ENCODE data around the gene RPS27L. TPM values are rescaled to one million over a fixed set of nuclear protein-coding genes. Genes with fewer than 3 reads are reported as not detected.

The RPS27L gene
- total RNA-seq, 2 experiments from 2014 or later = 41.3 to 60.3 TPM

GRCh38 chr15:63136742-63137141 is 20.5 kb downstream of the RPS27L start:
- CTCF ChIA-PET (ENCODE audit: unreplicated experiment) = no interaction called here
- Histone ChIP-seq H3K9me2 (ENCODE audit: insufficient read depth, low read length) (no peaks in the 10 kb centered on the region), H3K4me3 (ENCODE audit: low read depth, low read length, poor library complexity, severe bottlenecking) (no peak overlapping the region), H3K79me2 (ENCODE audit: insufficient read depth, low read depth, low read length) (no peaks in the 10 kb centered on the region), H3K36me3 (ENCODE audit: insufficient read depth, low read length) (no peaks in the 10 kb centered on the region), H3K9me3 (ENCODE audit: low read length) (no peaks in the 10 kb centered on the region), H3K27ac (ENCODE audit: low read depth, low read length, poor library complexity, severe bottlenecking) (no peak overlapping the region), H3K4me2 (ENCODE audit: low read length) (no peak overlapping the region), H2AFZ (ENCODE audit: low read length) (no peak overlapping the region), H3K4me1 (ENCODE audit: insufficient read depth, low read length, poor library complexity, severe bottlenecking) (no peaks in the 10 kb centered on the region), H4K20me1 (ENCODE audit: insufficient read depth, low read length) (no peaks in the 10 kb centered on the region)
- BruUV-seq (replicated peaks) = no TSS peak
- DNase-seq (ENCODE audit: low spot score) = no peak
- intact Hi-C loops (cut with micrococcal nuclease; ENCODE audit: unreplicated experiment) = no loop called here
- POLR2A ChIA-PET = no interaction called here
- no peak for TF ChIP-seq EZH2phosphoT487 (IDR thresholded peaks at IDR 0.05; ENCODE audit: borderline replicate concordance, low read depth, low read length)
- TF ChIP-seq, protein P1, sequence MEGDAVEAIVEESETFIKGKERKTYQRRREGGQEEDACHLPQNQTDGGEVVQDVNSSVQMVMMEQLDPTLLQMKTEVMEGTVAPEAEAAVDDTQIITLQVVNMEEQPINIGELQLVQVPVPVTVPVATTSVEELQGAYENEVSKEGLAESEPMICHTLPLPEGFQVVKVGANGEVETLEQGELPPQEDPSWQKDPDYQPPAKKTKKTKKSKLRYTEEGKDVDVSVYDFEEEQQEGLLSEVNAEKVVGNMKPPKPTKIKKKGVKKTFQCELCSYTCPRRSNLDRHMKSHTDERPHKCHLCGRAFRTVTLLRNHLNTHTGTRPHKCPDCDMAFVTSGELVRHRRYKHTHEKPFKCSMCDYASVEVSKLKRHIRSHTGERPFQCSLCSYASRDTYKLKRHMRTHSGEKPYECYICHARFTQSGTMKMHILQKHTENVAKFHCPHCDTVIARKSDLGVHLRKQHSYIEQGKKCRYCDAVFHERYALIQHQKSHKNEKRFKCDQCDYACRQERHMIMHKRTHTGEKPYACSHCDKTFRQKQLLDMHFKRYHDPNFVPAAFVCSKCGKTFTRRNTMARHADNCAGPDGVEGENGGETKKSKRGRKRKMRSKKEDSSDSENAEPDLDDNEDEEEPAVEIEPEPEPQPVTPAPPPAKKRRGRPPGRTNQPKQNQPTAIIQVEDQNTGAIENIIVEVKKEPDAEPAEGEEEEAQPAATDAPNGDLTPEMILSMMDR (conservative IDR thresholded peaks at IDR 0.05; ENCODE audit: low read length) = no peak

GRCh38 chr15:63135804-63136203 is 21.5 kb downstream of the RPS27L start:
- ChIA-PET CTCF (ENCODE audit: unreplicated experiment) (no interaction called here), POLR2A (interaction anchor here (0.7 kb wide), 2 partner anchors 227 to 232 kb away, joined by 3 read pairs; no protein-coding TSS in a partner anchor)
- Histone ChIP-seq H4K20me1 (ENCODE audit: insufficient read depth, low read length) (no peaks in the 10 kb centered on the region), H3K36me3 (ENCODE audit: insufficient read depth, low read length) (no peaks in the 10 kb centered on the region), H3K4me3 (ENCODE audit: low read depth, low read length, poor library complexity, severe bottlenecking) (no peak overlapping the region), H2AFZ (ENCODE audit: low read length) (no peak overlapping the region), H3K79me2 (ENCODE audit: insufficient read depth, low read depth, low read length) (no peaks in the 10 kb centered on the region), H3K4me2 (ENCODE audit: low read length) (no peak overlapping the region), H3K9me3 (ENCODE audit: low read length) (no peaks in the 10 kb centered on the region), H3K9me2 (ENCODE audit: insufficient read depth, low read length) (no peaks in the 10 kb centered on the region), H3K27ac (ENCODE audit: low read depth, low read length, poor library complexity, severe bottlenecking) (no peak overlapping the region), H3K4me1 (ENCODE audit: insufficient read depth, low read length, poor library complexity, severe bottlenecking) (no peaks in the 10 kb centered on the region)
- DNase-seq (ENCODE audit: low spot score) = no peak
- TF ChIP-seq EZH2phosphoT487 (IDR thresholded peaks at IDR 0.05; ENCODE audit: borderline replicate concordance, low read depth, low read length) = no peak
- TF ChIP-seq, protein P1 (conservative IDR thresholded peaks at IDR 0.05; ENCODE audit: low read length) = no peak
- BruUV-seq (replicated peaks) = no TSS peak
- intact Hi-C loops (cut with micrococcal nuclease; ENCODE audit: unreplicated experiment) = no loop called here

GRCh38 chr15:63135281-63135680 is 22.0 kb downstream of the RPS27L start:
- TF ChIP-seq, protein P1 (conservative IDR thresholded peaks at IDR 0.05; ENCODE audit: low read length) = no peak
- TF ChIP-seq EZH2phosphoT487 (IDR thresholded peaks at IDR 0.05; ENCODE audit: borderline replicate concordance, low read depth, low read length) = no peak
- H3K27ac ChIP-seq (ENCODE audit: low read depth, low read length, poor library complexity, severe bottlenecking) = no peak overlapping the region
- no TSS peak for BruUV-seq (replicated peaks)
- H3K9me2 ChIP-seq (ENCODE audit: insufficient read depth, low read length) = no peaks in the 10 kb centered on the region
- ChIA-PET POLR2A (interaction anchor here (0.5 to 0.7 kb wide), 2 partner anchors 201 to 227 kb away, joined by 3 to 5 read pairs; no protein-coding TSS in a partner anchor), CTCF (ENCODE audit: unreplicated experiment) (no interaction called here)
- H3K4me3 ChIP-seq (ENCODE audit: low read depth, low read length, poor library complexity, severe bottlenecking) = no peak overlapping the region
- H3K36me3 ChIP-seq (ENCODE audit: insufficient read depth, low read length) = no peaks in the 10 kb centered on the region
- H2AFZ ChIP-seq (ENCODE audit: low read length) = no peak overlapping the region
- no peaks in the 10 kb centered on the region for H4K20me1 ChIP-seq (ENCODE audit: insufficient read depth, low read length)
- H3K79me2 ChIP-seq (ENCODE audit: insufficient read depth, low read depth, low read length) = no peaks in the 10 kb centered on the region
- intact Hi-C loops (cut with micrococcal nuclease; ENCODE audit: unreplicated experiment) = no loop called here
- no peaks in the 10 kb centered on the region for H3K9me3 ChIP-seq (ENCODE audit: low read length)
- no peak for DNase-seq (ENCODE audit: low spot score)
- H3K4me2 ChIP-seq (ENCODE audit: low read length) = no peak overlapping the region
- H3K4me1 ChIP-seq (ENCODE audit: insufficient read depth, low read length, poor library complexity, severe bottlenecking) = no peaks in the 10 kb centered on the region
